ENCODE results near the gene RIMBP2. TPM values are rescaled to one million over a fixed set of nuclear protein-coding genes. Genes with fewer than 3 reads are reported as not detected.

The RIMBP2 gene
- total RNA-seq, 4 donors from 2014 or later: 0.29 to 8.2 (median 5.6) TPM

DNA sequence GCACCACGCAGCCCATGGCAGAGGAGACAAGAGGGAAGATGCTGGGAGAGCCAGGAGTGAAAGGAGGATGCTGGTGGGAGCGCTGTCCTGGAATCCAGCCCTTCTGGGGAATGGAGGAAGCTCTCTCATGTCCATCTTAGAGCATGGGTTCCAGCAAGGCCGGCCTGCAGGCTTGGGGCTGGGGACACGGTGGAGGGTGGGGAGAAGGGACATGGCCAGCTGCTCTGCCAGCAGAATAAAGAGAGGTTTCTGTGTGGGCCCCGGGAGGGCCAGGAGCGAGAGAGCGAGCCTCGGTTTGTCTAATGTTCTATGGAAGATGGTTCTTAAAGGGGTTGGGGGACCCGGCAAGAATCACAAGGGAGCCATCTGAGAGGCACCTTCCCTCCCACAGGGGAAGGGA lies 60.2 kb downstream of the RIMBP2 start:
- Histone ChIP-seq H3K4me3 (no peak overlapping the region), H3K27me3 (no peaks in the 10 kb centered on the region), H3K4me1 (no peaks in the 10 kb centered on the region), H3K36me3 (no peaks in the 10 kb centered on the region), H3K27ac (no peak overlapping the region), H3K9me3 (peaks cover 0 to 5% of the 10 kb centered on the region in 2 donors)
- intact Hi-C loops (cut with DNase I; ENCODE audit: low total_unique reads): no loop called here
- DNase-seq: no peak
- TF ChIP-seq, protein P1, sequence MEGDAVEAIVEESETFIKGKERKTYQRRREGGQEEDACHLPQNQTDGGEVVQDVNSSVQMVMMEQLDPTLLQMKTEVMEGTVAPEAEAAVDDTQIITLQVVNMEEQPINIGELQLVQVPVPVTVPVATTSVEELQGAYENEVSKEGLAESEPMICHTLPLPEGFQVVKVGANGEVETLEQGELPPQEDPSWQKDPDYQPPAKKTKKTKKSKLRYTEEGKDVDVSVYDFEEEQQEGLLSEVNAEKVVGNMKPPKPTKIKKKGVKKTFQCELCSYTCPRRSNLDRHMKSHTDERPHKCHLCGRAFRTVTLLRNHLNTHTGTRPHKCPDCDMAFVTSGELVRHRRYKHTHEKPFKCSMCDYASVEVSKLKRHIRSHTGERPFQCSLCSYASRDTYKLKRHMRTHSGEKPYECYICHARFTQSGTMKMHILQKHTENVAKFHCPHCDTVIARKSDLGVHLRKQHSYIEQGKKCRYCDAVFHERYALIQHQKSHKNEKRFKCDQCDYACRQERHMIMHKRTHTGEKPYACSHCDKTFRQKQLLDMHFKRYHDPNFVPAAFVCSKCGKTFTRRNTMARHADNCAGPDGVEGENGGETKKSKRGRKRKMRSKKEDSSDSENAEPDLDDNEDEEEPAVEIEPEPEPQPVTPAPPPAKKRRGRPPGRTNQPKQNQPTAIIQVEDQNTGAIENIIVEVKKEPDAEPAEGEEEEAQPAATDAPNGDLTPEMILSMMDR (IDR thresholded peaks at IDR 0.05): no peak
- no peak for TF ChIP-seq POLR2A (IDR thresholded peaks at IDR 0.05)

DNA sequence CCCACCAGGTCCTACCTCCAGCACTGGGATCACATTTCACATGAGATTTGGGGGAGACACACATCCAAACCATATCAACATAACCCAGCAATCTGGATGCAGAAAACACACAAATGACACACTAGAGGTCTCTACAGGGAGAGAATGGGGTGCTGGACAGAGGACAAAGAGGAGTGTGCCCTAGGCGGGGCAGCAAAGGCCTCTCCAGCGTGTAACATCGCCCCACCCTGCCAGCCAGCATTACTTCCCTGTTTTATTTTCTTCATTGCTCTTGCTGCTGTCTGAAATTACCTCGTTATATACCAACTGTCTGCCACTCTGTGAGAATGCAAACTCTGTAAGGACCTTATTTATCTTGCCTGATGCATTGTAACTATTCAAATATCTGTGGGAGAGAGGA lies 61.1 kb downstream of the RIMBP2 start:
- Histone ChIP-seq H3K36me3 (no peaks in the 10 kb centered on the region), H3K4me3 (no peak overlapping the region), H3K4me1 (no peaks in the 10 kb centered on the region), H3K27ac (no peak overlapping the region), H3K9me3 (peaks cover 0 to 5% of the 10 kb centered on the region in 2 donors), H3K27me3 (no peaks in the 10 kb centered on the region)
- TF ChIP-seq, protein P1 (IDR thresholded peaks at IDR 0.05): no peak
- no peak for TF ChIP-seq POLR2A (IDR thresholded peaks at IDR 0.05)
- DNase-seq: no peak
- intact Hi-C loops (cut with DNase I; ENCODE audit: low total_unique reads): no loop called here

DNA sequence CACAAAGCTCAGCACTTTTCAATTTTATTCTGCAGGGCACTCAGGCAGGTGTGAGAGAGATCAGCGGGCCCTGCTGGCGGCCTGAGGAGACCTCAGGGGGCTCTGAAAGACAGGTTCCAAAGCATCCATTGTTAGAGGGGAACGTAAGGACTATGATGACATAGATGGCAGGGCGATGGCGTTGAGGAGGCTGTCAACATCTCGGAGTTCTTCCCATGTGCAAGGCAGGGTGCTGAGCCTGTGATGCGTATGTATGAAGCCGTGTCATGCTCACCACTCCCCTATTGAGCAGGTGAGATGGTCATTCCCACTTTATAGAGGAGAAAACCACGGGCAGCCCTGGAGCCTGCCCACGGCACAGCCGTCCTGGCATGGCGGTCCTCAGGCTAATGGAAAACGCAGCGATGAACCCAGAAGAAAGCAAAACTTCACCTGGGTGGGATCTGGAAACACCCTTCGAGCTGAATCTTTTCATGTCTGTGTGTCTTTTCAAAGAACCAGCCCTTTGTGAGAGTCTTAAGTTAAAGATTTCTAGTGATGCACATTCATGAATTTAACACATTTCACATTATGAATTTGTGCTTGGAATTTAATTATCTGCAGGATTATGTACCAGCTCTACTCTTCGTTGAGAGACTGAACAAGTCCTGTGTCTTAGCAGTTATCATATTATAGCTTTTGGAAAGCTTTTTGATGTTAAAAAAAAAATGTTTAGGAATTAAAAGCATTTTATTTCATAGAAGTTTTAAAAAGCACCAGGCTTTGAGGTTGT lies 64.7 kb downstream of the RIMBP2 start:
- no peak for DNase-seq
- Histone ChIP-seq H3K9me3 (peaks cover 0 to 5% of the 10 kb centered on the region in 2 donors), H3K4me3 (no peak overlapping the region), H3K36me3 (no peaks in the 10 kb centered on the region), H3K4me1 (no peaks in the 10 kb centered on the region), H3K27ac (no peak overlapping the region), H3K27me3 (no peaks in the 10 kb centered on the region)
- intact Hi-C loops (cut with DNase I; ENCODE audit: low total_unique reads): no loop called here
- no peak for TF ChIP-seq POLR2A (IDR thresholded peaks at IDR 0.05)
- TF ChIP-seq, protein P1 (IDR thresholded peaks at IDR 0.05): no peak

DNA sequence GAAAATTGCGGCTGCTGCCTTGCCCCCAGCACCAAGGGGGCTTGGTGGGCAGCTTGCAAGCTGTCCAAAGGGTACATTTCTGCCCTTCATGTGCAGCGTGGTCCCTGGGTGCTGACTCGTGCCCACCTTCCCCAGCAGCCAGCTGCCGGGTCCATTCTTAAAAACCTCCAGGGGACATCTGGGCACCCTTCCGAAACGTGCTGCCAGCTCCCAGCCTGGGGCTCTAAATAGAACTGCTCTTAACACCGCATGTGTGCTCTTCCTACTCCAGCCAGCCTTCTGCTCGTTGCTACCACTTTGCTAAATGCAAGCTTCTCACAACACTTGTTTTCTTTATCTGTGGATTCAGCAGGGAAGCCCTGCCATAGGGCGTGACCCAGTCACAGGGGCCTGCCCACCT lies 66.0 kb downstream of the RIMBP2 start:
- TF ChIP-seq, protein P1 (IDR thresholded peaks at IDR 0.05): no peak
- no peak for TF ChIP-seq POLR2A (IDR thresholded peaks at IDR 0.05)
- DNase-seq: no peak
- Histone ChIP-seq H3K27me3 (no peaks in the 10 kb centered on the region), H3K4me3 (no peak overlapping the region), H3K27ac (no peak overlapping the region), H3K4me1 (no peaks in the 10 kb centered on the region), H3K9me3 (peaks cover 0 to 5% of the 10 kb centered on the region in 2 donors), H3K36me3 (no peaks in the 10 kb centered on the region)
- intact Hi-C loops (cut with DNase I; ENCODE audit: low total_unique reads): no loop called here

DNA sequence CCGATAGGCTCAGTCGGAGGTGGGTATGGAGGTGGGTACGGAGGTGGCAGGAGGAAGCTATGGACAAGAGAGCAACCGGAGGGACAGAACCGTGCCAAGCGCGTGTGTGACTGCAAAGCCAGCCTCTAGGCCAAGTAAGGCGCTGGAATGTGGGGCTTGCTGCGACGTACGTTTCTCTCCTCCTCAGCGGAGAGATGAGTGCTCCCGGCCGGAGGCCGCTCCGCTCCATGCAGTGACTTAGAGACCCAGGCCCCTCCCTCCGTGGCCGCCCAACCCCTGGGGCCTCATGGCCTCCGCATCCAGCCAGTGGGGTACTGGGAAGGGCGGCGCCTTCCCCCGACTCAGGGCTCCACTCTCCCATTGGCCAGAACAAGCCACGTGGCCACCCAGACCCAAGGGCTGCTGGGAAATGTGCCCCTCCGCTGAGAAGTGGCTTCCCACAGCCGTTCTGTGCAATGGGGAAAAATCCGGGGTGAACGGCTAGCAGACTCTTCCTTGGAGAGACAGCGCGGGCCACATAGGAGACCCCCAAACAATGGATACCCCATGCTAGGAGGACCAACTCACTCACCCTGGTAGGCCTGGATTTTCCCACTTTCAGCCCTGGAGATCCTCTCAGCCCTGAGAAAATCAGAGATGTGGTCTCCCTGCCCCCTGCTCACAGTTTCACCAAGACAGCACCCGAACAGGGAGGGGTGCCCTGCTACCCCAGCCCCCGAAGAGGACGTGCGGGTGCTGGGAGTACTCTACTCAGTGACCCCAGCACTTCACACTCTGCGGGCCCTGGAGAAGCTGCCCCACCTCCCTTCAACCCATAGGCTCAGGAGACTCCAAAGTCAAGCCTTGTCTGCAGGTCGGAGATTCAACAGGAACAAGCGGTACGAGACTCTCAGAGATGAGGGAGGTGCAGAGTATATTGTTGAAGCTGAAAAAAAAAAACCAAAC lies 66.7 kb downstream of the RIMBP2 start:
- H3K36me3 ChIP-seq: no peaks in the 10 kb centered on the region
- H3K4me1 ChIP-seq: no peaks in the 10 kb centered on the region
- H3K4me3 ChIP-seq: no peak overlapping the region
- H3K27me3 ChIP-seq: no peaks in the 10 kb centered on the region
- no peak for DNase-seq
- H3K9me3 ChIP-seq: peaks cover 0 to 5% of the 10 kb centered on the region in 2 donors
- no peak for TF ChIP-seq POLR2A (IDR thresholded peaks at IDR 0.05)
- intact Hi-C loops (cut with DNase I; ENCODE audit: low total_unique reads): no loop called here
- no peak overlapping the region for H3K27ac ChIP-seq

Data from uterus (tissue), 4 donors.